Measurements from ENCODE around the gene MAMDC4. TPM values are rescaled to one million over a fixed set of nuclear protein-coding genes. Genes with fewer than 3 reads are reported as not detected.

MAMDC4 gene
- total and polyA plus RNA-seq, 3 donors from 2014 or later = 8.1 to 21.9 (median 18.3) TPM

DNA sequence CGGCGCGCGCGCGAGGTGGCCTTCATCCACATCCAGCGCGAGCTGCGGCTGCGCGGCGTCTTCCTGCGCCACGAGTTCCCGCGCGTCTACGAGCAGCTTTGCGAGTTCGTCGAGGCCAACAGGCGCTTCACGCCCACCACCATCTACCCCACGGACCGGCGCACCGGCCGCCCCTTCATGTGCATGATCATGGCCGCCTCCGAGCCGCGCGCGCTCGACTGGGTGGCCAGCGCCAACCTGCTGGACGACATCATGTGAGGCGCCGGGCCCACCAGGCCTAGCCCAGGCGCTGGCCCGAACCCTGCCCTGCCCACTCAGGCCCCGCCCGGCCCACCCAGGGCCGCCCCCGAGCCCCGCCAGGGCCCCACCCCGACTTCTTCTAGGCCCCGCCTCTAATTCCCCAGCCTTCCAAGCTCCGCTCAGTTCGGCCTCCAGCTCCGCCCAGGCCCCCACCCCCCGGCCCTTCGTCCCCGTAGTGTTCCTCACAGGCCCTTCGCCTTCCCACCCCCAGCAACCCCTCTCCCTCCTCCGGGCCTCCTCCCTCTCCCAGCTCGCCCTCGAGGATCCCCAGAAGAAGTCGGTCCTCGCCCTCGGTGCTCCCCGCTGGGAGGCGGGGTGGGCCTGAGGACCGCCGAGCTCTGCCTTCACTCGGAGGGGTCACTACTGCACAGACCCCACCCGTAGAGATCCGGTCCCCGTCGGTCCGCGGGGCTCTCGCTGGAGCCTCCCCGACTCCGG lies 4.9 kb upstream of the MAMDC4 start:
- Histone ChIP-seq H3K27ac (peak overlapping the region; percentile 89 to 97), H3K4me1 (peaks cover 40% of the 10 kb centered on the region), H3K9me3 (no peaks in the 10 kb centered on the region), H3K4me3 (peak overlapping the region; percentile 65 to 72), H3K36me3 (ENCODE audit: low read depth, missing control alignments) (no peaks in the 10 kb centered on the region), H3K27me3 (no peaks in the 10 kb centered on the region)
- WGBS, 2 donors = 11 to 20% methylated on average over 26 to 53 of the region's 75 CpGs
- DNase-seq = peak; percentile 56
- TF ChIP-seq, protein P1, sequence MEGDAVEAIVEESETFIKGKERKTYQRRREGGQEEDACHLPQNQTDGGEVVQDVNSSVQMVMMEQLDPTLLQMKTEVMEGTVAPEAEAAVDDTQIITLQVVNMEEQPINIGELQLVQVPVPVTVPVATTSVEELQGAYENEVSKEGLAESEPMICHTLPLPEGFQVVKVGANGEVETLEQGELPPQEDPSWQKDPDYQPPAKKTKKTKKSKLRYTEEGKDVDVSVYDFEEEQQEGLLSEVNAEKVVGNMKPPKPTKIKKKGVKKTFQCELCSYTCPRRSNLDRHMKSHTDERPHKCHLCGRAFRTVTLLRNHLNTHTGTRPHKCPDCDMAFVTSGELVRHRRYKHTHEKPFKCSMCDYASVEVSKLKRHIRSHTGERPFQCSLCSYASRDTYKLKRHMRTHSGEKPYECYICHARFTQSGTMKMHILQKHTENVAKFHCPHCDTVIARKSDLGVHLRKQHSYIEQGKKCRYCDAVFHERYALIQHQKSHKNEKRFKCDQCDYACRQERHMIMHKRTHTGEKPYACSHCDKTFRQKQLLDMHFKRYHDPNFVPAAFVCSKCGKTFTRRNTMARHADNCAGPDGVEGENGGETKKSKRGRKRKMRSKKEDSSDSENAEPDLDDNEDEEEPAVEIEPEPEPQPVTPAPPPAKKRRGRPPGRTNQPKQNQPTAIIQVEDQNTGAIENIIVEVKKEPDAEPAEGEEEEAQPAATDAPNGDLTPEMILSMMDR (IDR thresholded peaks at IDR 0.05) = no peak
- TF ChIP-seq POLR2A (IDR thresholded peaks at IDR 0.05) = no peak
- intact Hi-C loops (cut with DNase I; ENCODE audit: low total_unique reads) = no loop called here

DNA sequence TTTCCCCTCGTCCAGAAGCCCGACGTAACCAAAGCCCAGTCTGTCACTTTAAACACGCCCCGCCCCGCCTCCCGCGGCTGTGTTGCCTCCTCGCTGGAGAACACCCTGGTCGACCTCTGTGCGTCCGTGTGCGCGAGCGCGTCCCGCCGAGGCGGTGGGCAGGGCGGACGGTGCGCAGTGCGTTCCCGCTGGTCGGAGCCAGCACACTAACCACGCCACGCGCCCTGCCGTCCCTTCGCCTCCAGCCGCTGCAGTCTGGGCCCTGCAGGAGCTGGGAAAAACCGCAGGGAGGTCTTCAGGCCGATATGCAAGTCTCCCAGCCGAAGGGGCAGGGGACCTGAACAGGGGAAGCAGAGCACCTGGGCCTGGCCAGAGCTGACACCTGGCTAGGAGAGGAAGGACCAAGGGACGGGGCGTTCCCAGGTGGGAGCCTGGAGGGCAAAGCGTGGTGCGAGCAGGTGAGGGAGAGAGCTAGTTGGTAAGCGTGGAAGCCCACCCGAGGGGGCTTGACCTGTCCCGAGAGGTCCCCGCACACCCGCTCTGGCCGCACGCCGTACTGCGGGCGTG lies 4.2 kb upstream of the MAMDC4 start:
- TF ChIP-seq, protein P1 (IDR thresholded peaks at IDR 0.05) = no peak
- TF ChIP-seq POLR2A (IDR thresholded peaks at IDR 0.05) = no peak
- intact Hi-C loops (cut with DNase I; ENCODE audit: low total_unique reads) = no loop called here
- Histone ChIP-seq H3K27me3 (no peaks in the 10 kb centered on the region), H3K4me3 (peak overlapping the region; percentile 65 to 72), H3K9me3 (no peaks in the 10 kb centered on the region), H3K4me1 (peaks cover 45% of the 10 kb centered on the region), H3K27ac (peak overlapping the region; percentile 89 to 97), H3K36me3 (ENCODE audit: low read depth, missing control alignments) (no peaks in the 10 kb centered on the region)
- peak; percentile 94 for DNase-seq
- WGBS, 2 donors = 1 to 3% methylated on average over 13 to 48 of the region's 48 CpGs

- H3K27me3 ChIP-seq = no peaks in the 10 kb centered on the region
- peak; percentile 40 for DNase-seq
- peak overlapping the region; percentile 65 to 72 for H3K4me3 ChIP-seq
- peak overlapping the region; percentile 89 to 97 for H3K27ac ChIP-seq
- no peaks in the 10 kb centered on the region for H3K9me3 ChIP-seq
- WGBS, 2 donors = 0% methylated on average over 52 of the region's 53 CpGs; no CpG with 5 or more reads in 1 of the 2 donors
- TF ChIP-seq, protein P1 (IDR thresholded peaks at IDR 0.05) = no peak
- TF ChIP-seq POLR2A (IDR thresholded peaks at IDR 0.05) = no peak
- intact Hi-C loops (cut with DNase I; ENCODE audit: low total_unique reads) = no loop called here
- peaks cover 39% of the 10 kb centered on the region for H3K4me1 ChIP-seq
- no peaks in the 10 kb centered on the region for H3K36me3 ChIP-seq (ENCODE audit: low read depth, missing control alignments)
Observed at GRCh38 chr9:136848393-136849037, 3.6 kb upstream of the MAMDC4 start.

DNA sequence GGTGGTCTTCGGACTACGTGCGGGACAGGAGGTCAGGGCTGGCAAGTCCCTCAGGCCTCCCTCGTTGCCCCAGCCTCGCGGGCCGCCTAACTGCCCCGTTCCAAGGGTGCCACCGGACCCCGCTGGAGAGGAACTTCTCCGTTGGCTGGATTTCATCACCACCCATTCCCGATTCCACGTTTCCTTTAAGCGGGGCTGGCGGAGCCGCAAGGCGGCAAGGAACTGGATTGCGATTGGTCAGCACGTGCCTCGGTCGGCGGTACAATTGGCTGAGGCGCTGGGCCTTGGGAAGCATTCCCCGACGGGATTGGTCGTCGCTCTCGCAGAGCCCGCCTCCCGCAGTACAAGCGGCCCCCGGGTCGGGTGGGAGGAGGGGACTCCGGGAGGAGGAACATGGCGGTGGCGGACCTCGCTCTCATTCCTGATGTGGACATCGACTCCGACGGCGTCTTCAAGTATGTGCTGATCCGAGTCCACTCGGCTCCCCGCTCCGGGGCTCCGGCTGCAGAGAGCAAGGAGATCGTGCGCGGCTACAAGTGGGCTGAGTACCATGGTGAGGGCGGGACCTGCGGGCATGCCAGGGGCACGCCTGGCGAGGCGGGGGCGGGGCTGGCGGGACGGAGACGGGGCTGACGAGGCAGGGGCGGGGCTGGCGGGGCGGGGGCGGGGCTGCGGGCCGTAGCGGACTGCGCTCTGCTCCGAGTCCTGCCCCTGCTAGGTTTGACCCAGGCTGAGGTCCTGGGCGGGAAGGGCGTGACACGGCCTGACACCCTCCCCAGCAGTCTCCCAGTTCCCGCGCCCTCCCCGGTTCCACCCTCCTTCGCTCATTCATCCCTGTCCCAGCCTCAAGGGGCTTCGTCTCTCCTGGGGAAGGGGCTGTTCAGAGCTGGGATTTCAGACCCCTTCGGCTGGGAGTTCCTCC lies 2.8 kb upstream of the MAMDC4 start, which contains the start of gene PHPT1:
TSS of gene PHPT1 (plus strand) at position 372 of the 922 bp plus-strand sequence. CDS start at position 394, 22 bp downstream.
- no peaks in the 10 kb centered on the region for H3K36me3 ChIP-seq (ENCODE audit: low read depth, missing control alignments)
- peak within 1 kb of the TSS; percentile 89 to 97 for H3K27ac ChIP-seq
- no peaks in the 10 kb centered on the region for H3K9me3 ChIP-seq
- H3K4me3 ChIP-seq = peak within 1 kb of the TSS; percentile 65 to 72
- WGBS, 2 donors = 1% methylated on average over 11 to 63 of the region's 77 CpGs
- TF ChIP-seq, protein P1 (IDR thresholded peaks at IDR 0.05) = peak in 1 of 3 experiments; percentile 14
- peak; percentile 43 for TF ChIP-seq POLR2A (IDR thresholded peaks at IDR 0.05)
- intact Hi-C loops (cut with DNase I; ENCODE audit: low total_unique reads) = no loop called here
- peaks cover 33% of the 10 kb centered on the region for H3K4me1 ChIP-seq
- peak; percentile 99 for DNase-seq
- no peaks in the 10 kb centered on the region for H3K27me3 ChIP-seq
